Colonic mucosa (tissue), 4 donors: ENCODE results near the gene CCDC51. TPM values are rescaled to one million over a fixed set of nuclear protein-coding genes. Genes with fewer than 3 reads are reported as not detected.

Source experiments
- DNase-seq: peaks from one replicate; pipeline ENCODE4 v3.0.0-alpha.2; 2020
- H3K27ac ChIP-seq: fragments of 200-600 bp; one replicate; pipeline ENCODE4 v1.8.0; 2021
- H3K27me3 ChIP-seq: fragments of 200-600 bp; one replicate; pipeline ENCODE4 v1.8.0; 2021
- H3K36me3 ChIP-seq: fragments of 200-600 bp; one replicate; pipeline ENCODE4 v1.8.0; 2021
- H3K4me1 ChIP-seq: fragments of 200-600 bp; one replicate; pipeline ENCODE4 v1.8.0; 2021; ENCODE audit warnings: mild to moderate bottlenecking
- H3K4me3 ChIP-seq: fragments of 200-600 bp; one replicate; pipeline ENCODE4 v1.8.0; 2021
- H3K9ac ChIP-seq, 2 donors: one replicate each; pipeline ENCODE4 v1.7.0; 2013; ENCODE audit warnings: control low read depth in 2 of 2, low read depth in 2 of 2, low read length in 2 of 2
- H3K9me3 ChIP-seq: fragments of 200-600 bp; one replicate; pipeline ENCODE4 v1.8.0; 2021
- CTCF ChIP-seq: fragments of 200-600 bp; IDR thresholded peaks from one replicate; pipeline ENCODE4 v1.8.0; 2022; ENCODE audit warnings: antibody characterized with exemption, mild to moderate bottlenecking
- intact Hi-C: fragments of 100-400 bp; cut with DNase I; formaldehyde crosslinking; loops from one replicate; pipeline ENCODE4 v1.14.1; 2022
- total RNA-seq, 2 donors: library from RNA; stranded (reverse); fragmentation: NEBNext Ultra II Directional in 1 of 2; extraction: Animal tissue kit (Norgen Biotek cat#: 25700) in 1 of 2; gene quantifications; one replicate each; pipeline ENCODE4 v1.2.1, GENCODE V29; 2021
- donor health status: healthy.
- donor health status: DM: no; HTN: no; CAD: no.
- donor health status: DM: no; HTN: no; CAD: no.

Gene CCDC51
- total RNA-seq, 2 donors from 2014 or later, result 11.8 to 21.5 TPM

GRCh38 chr3:48435223-48435595 lies 4.7 kb downstream of the CCDC51 start:
- Histone ChIP-seq H3K27ac (no peak overlapping the region), H3K4me1 (peaks cover 32% of the 10 kb centered on the region), H3K4me3 (no peak overlapping the region), H3K36me3 (no peaks in the 10 kb centered on the region), H3K27me3 (no peaks in the 10 kb centered on the region), H3K9ac (peak overlapping the region in 1 of 2 donors; percentile 70), H3K9me3 (no peaks in the 10 kb centered on the region)
- DNase-seq, result no peak
- intact Hi-C loops, result loop anchor here (5.0 kb wide), 1 partner anchor 243 kb away; no protein-coding TSS in a partner anchor
- TF ChIP-seq CTCF, result no peak

DNA sequence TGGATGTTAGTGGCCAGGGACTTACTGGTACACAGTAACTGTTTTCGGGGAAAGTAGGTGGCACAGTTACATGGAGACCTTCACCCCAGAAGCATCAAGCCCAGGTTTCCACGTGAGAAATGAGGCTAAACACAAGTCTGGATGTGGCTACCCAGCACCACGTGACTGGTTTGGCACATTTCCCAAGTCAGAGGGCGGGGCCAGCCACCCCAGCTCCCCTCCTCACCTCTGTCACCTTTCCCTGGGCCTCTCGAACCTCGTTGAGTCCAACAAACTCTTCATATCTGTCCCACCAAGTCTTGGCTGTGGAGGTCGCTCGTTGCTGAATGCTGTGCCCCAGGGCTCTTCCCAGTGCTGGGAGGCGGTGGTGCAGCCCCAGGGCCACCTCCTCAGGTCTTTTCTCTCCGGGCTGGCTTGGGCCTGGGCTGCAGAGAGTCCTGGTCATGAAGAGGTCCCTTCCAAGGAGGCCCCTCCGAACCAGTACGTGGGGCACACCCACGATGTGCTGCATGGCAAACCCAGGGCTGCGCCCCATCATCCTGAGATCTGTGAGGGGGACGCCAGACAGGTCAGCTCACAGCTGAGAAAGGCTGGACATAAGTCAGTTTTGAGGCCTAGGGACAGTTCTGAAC lies 5.2 kb downstream of the CCDC51 start:
- no peaks in the 10 kb centered on the region for H3K27me3 ChIP-seq
- H3K36me3 ChIP-seq, result no peaks in the 10 kb centered on the region
- TF ChIP-seq CTCF, result no peak
- H3K27ac ChIP-seq, result peak overlapping the region; percentile 67
- intact Hi-C loops, result loop anchor here (5.0 kb wide), 1 partner anchor 242 kb away; no protein-coding TSS in a partner anchor
- peaks cover 35% of the 10 kb centered on the region for H3K4me1 ChIP-seq
- H3K9ac ChIP-seq, result peak overlapping the region; percentile 27 to 70
- DNase-seq, result peak; percentile 59
- H3K4me3 ChIP-seq, result no peak overlapping the region
- no peaks in the 10 kb centered on the region for H3K9me3 ChIP-seq

GRCh38 chr3:48433472-48434118 lies 6.3 kb downstream of the CCDC51 start:
- H3K9ac ChIP-seq, result peak overlapping the region in 1 of 2 donors; percentile 48
- H3K27ac ChIP-seq, result peak overlapping the region; percentile 67
- H3K9me3 ChIP-seq, result no peaks in the 10 kb centered on the region
- H3K27me3 ChIP-seq, result no peaks in the 10 kb centered on the region
- intact Hi-C loops, result no loop called here
- DNase-seq, result peak; percentile 89
- H3K36me3 ChIP-seq, result no peaks in the 10 kb centered on the region
- no peak for TF ChIP-seq CTCF
- peaks cover 28% of the 10 kb centered on the region for H3K4me1 ChIP-seq
- H3K4me3 ChIP-seq, result no peak overlapping the region

DNA sequence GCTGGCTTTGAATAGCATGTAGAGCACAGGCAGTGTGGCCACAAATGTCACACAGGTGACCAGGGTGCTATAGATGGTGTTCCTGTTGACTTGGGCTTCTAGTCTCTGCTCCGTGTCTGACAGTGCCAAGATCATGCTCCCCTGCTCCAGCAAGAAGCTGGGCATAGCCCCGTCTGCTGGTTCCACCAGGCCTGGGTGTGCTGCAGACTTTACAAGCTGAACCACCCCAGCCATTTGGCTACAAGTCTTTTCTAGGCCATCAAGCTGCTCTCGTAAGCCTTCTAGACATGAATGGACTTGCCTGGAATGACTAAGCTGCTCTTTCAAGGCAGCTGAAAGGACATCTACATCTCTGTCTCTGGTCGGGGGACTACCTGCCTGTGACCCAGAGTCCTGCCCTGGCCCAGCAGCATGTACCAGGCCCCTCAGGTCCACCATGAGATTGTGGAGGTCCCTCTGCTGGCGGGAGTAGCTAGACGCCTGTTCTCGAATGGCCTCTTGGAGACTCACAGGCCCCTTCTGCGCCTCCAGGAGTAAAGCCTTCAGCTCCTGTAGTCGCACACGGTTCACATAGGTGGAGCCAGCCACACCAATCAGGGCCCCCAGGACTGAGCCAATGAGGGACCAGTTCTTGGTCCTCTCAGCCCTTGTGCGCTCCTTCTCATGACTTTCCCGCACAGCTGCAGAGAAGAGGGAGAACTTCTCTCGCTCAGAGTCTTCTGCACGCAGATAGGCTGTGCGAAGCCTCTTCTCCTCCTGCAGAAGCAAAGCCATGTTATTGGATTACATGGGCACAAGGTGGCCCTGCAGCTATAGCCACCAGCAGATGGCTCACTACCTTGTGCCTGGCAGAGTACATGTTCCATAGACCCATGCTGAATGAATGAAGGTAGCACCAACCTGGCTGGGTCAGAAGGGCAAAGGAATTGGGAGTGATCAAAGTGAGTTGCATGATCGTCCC lies 7.2 kb downstream of the CCDC51 start:
- intact Hi-C loops, result no loop called here
- H3K27ac ChIP-seq, result peak overlapping the region; percentile 67
- no peaks in the 10 kb centered on the region for H3K27me3 ChIP-seq
- peak overlapping the region in 1 of 2 donors; percentile 48 for H3K9ac ChIP-seq
- peak; percentile 46 for DNase-seq
- no peaks in the 10 kb centered on the region for H3K9me3 ChIP-seq
- TF ChIP-seq CTCF, result no peak
- peaks cover 28% of the 10 kb centered on the region for H3K4me1 ChIP-seq
- no peak overlapping the region for H3K4me3 ChIP-seq
- H3K36me3 ChIP-seq, result no peaks in the 10 kb centered on the region
